Panc1 (cell line): ENCODE results near the gene CCDC85C. TPM values are rescaled to one million over a fixed set of nuclear protein-coding genes. Genes with fewer than 3 reads are reported as not detected.

Experiments used
- ATAC-seq: fragments of 200-7000 bp; cut with Tn5 transposase; 2 replicates; pipeline ENCODE4 v1.9.1; 2020; ENCODE audit warnings: mild to moderate bottlenecking, moderate library complexity
- BruUV-seq: library from RNA; stranded (reverse); fragments of 400-500 nt; replicated peaks from 2 replicates; lab custom pipeline; 2021; lab: Mats Ljungman, UMichigan
- CTCF ChIA-PET: fragments of 300-600 bp; sonication (Branson Sonifier 250); formaldehyde crosslinking; loops from one replicate; lab custom pipeline; 2022; ENCODE audit warnings: antibody characterized with exemption; lab: Charles Lee
- POLR2A ChIA-PET: fragments of 300-600 bp; sonication (Branson Sonifier 250); formaldehyde crosslinking; loops from one replicate; lab custom pipeline; 2022; ENCODE audit warnings: antibody characterized with exemption; lab: Charles Lee
- DNase-seq: peaks from one replicate; pipeline ENCODE4 v3.0.0-alpha.2; 2010; ENCODE audit warnings: low read depth, low spot score
- H3K27ac ChIP-seq: 2 replicates; pipeline ENCODE4 v1.5.1; 2011; ENCODE audit warnings: mild to moderate bottlenecking, low read length, inconsistent platforms
- H3K27me3 ChIP-seq: fragments of 200-500 bp; sonication (Bioruptor generic); 2 replicates; pipeline ENCODE4 v1.6.0; 2014; ENCODE audit warnings: low read length, inconsistent platforms; ENCODE audit not compliant: control insufficient read depth, insufficient read depth
- H3K36me3 ChIP-seq: fragments of 200-500 bp; sonication (Bioruptor generic); 2 replicates; pipeline ENCODE4 v1.5.1; 2014; ENCODE audit warnings: inconsistent platforms, mild to moderate bottlenecking, low read length, moderate library complexity; ENCODE audit not compliant: control insufficient read depth, insufficient read depth
- H3K4me1 ChIP-seq: 2 replicates; pipeline ENCODE4 v1.5.1; 2011; ENCODE audit warnings: inconsistent platforms, mild to moderate bottlenecking, low read length, moderate library complexity; ENCODE audit not compliant: control insufficient read depth, insufficient read depth
- H3K4me3 ChIP-seq, 2 experiments: 2 replicates each; pipeline ENCODE4 v1.5.1; 2011 to 2012; ENCODE audit warnings: low read depth in 2 of 2, low read length in 2 of 2, mild to moderate bottlenecking in 2 of 2, inconsistent platforms in 1 of 2, moderate library complexity in 1 of 2
- H3K9me3 ChIP-seq: fragments of 200-500 bp; sonication (Bioruptor generic); 2 replicates; pipeline ENCODE4 v1.5.1; 2014; ENCODE audit warnings: low read depth, mild to moderate bottlenecking, inconsistent platforms, low read length, moderate library complexity; ENCODE audit not compliant: control insufficient read depth, insufficient read depth
- POLR2AphosphoS5 ChIP-seq: IDR thresholded peaks from 2 replicates; pipeline ENCODE4 v1.6.1; 2012; ENCODE audit warnings: mild to moderate bottlenecking, low read depth, low read length, moderate library complexity
- SIN3A ChIP-seq: IDR thresholded peaks from 2 replicates; pipeline ENCODE4 v1.6.1; 2012; ENCODE audit warnings: low read depth, mild to moderate bottlenecking, low read length, moderate library complexity, borderline replicate concordance; ENCODE audit not compliant: insufficient read depth
- TCF7L2 ChIP-seq: IDR thresholded peaks from 2 replicates; pipeline ENCODE4 v1.6.1; 2011; ENCODE audit warnings: mild to moderate bottlenecking, low read depth, low read length, inconsistent platforms
- in situ Hi-C: cut with HindIII; loops from 2 replicates; pipeline ENCODE4 v1.10.0; 2016; ENCODE audit warnings: low sequenced_read_pairs, low pct_unique_long_range_greater_than_20kb
- intact Hi-C: fragments of 100-400 bp; cut with micrococcal nuclease; formaldehyde crosslinking; loops from one replicate; pipeline ENCODE4 v1.10.0; 2022; ENCODE audit not compliant: unreplicated experiment
- total RNA-seq: library from RNA; stranded (reverse); gene quantifications from one replicate; pipeline ENCODE4 v1.2.1, GENCODE V29; 2021; ENCODE audit not compliant: unreplicated experiment
- TF ChIP-seq, protein P1 (sequence below), 2 experiments: IDR thresholded peaks; 2 replicates each; pipeline ENCODE4 v1.6.1; 2011 to 2012; ENCODE audit warnings: low read depth in 2 of 2, control low read depth in 1 of 2, low read length in 1 of 2, mild to moderate bottlenecking in 1 of 2, moderate library complexity in 1 of 2; ENCODE audit not compliant: insufficient read depth in 1 of 2
- TF ChIP-seq, protein P2 (sequence below): fragments of 450-650 bp; IDR thresholded peaks from 2 replicates; pipeline ENCODE4 v1.5.1; 2017; ENCODE audit warnings: mild to moderate bottlenecking

The CCDC85C gene
- total RNA-seq, 1 experiment from 2014 or later = 96.6 TPM

DNA sequence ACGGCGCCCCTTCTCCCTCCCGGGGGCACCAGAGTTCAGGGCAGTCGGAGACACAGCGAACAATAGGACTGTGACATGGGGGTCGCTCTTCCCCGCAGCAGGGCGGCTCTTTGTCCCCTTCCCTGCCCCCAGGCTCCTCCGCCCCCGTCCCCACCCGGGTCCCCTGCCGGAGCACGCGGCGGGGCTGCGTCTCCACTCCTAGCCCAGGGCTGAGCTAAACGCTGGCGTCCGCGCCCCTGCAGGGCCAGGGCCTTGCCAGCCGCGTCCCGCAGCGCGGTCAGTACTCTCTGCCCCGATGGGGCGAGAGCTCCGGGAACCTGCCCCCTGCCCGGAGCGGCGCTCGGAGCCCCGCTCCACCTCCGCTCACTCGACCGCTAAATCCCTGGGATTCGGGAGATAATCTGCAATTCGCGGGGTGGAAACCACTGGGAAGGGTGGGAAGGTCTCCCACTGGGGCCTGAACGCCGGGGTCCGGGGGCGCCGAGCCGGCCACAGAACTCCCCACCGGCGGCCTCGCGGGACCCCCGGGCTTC, 825 bp upstream of the CCDC85C start:
- BruUV-seq = no TSS peak
- DNase-seq = no peak
- peak; percentile 48 for ATAC-seq
- in situ Hi-C loops (no loop called here), intact Hi-C loops (loop anchor here (5.0 kb wide), 1 partner anchor 38 kb away; no protein-coding TSS in a partner anchor)
- ChIA-PET POLR2A (interaction anchor here (0.5 kb wide), 1 partner anchor 701 kb away, joined by 3 read pairs; no protein-coding TSS in a partner anchor), CTCF (no interaction called here)
- Histone ChIP-seq H3K27me3 (no peaks in the 10 kb centered on the region), H3K4me3 (peak overlapping the region; percentile 73 to 74), H3K27ac (peak overlapping the region; percentile 80), H3K9me3 (no peaks in the 10 kb centered on the region), H3K36me3 (peaks cover 2% of the 10 kb centered on the region; the same call in 1 of the 2 replicates), H3K4me1 (peaks cover 20% of the 10 kb centered on the region)
- TF ChIP-seq, protein P1, sequence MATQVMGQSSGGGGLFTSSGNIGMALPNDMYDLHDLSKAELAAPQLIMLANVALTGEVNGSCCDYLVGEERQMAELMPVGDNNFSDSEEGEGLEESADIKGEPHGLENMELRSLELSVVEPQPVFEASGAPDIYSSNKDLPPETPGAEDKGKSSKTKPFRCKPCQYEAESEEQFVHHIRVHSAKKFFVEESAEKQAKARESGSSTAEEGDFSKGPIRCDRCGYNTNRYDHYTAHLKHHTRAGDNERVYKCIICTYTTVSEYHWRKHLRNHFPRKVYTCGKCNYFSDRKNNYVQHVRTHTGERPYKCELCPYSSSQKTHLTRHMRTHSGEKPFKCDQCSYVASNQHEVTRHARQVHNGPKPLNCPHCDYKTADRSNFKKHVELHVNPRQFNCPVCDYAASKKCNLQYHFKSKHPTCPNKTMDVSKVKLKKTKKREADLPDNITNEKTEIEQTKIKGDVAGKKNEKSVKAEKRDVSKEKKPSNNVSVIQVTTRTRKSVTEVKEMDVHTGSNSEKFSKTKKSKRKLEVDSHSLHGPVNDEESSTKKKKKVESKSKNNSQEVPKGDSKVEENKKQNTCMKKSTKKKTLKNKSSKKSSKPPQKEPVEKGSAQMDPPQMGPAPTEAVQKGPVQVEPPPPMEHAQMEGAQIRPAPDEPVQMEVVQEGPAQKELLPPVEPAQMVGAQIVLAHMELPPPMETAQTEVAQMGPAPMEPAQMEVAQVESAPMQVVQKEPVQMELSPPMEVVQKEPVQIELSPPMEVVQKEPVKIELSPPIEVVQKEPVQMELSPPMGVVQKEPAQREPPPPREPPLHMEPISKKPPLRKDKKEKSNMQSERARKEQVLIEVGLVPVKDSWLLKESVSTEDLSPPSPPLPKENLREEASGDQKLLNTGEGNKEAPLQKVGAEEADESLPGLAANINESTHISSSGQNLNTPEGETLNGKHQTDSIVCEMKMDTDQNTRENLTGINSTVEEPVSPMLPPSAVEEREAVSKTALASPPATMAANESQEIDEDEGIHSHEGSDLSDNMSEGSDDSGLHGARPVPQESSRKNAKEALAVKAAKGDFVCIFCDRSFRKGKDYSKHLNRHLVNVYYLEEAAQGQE (IDR thresholded peaks at IDR 0.05; ENCODE audit: insufficient read depth in 1 of 2, low read depth in 2 of 2, low read length in 1 of 2) = no peak
- no peak for TF ChIP-seq TCF7L2
- TF ChIP-seq POLR2AphosphoS5 = no peak
- TF ChIP-seq SIN3A = no peak
- TF ChIP-seq, protein P2, sequence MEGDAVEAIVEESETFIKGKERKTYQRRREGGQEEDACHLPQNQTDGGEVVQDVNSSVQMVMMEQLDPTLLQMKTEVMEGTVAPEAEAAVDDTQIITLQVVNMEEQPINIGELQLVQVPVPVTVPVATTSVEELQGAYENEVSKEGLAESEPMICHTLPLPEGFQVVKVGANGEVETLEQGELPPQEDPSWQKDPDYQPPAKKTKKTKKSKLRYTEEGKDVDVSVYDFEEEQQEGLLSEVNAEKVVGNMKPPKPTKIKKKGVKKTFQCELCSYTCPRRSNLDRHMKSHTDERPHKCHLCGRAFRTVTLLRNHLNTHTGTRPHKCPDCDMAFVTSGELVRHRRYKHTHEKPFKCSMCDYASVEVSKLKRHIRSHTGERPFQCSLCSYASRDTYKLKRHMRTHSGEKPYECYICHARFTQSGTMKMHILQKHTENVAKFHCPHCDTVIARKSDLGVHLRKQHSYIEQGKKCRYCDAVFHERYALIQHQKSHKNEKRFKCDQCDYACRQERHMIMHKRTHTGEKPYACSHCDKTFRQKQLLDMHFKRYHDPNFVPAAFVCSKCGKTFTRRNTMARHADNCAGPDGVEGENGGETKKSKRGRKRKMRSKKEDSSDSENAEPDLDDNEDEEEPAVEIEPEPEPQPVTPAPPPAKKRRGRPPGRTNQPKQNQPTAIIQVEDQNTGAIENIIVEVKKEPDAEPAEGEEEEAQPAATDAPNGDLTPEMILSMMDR = no peak

DNA sequence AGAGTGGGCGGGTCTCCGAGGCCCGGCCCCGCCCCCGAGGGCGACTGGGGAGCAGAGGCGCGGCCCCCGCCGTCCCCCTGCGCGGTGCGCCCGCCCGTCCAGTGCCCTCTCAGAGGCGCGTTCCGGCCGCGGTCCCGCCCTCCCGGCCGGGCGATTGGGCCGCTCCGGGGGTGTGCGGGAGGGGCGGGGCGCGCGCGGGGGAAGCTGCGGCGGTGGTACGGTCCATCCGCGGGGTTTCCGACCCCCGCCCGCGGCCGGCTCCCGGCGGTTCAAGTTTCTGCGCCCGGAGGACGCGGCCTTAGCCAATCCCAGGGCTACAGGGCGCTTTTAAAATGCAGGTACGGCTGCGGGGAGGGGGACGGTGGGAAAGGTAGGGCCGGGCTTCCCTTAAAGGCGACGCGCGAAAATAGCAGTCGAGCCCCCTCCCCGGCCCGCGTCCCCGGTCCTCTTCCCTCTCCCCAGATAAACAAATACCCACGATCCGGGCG, 315 bp upstream of the CCDC85C start:
- TF ChIP-seq, protein P2 = no peak
- TF ChIP-seq TCF7L2 = no peak
- TF ChIP-seq POLR2AphosphoS5 = no peak
- no peak for TF ChIP-seq SIN3A
- TF ChIP-seq, protein P1 (IDR thresholded peaks at IDR 0.05; ENCODE audit: insufficient read depth in 1 of 2, low read depth in 2 of 2, low read length in 1 of 2) = no peak
- Histone ChIP-seq H3K36me3 (peaks cover 2% of the 10 kb centered on the region; the same call in 1 of the 2 replicates), H3K9me3 (no peaks in the 10 kb centered on the region), H3K27ac (peak overlapping the region; percentile 80), H3K4me3 (peak overlapping the region; percentile 73 to 74), H3K27me3 (no peaks in the 10 kb centered on the region), H3K4me1 (peaks cover 25% of the 10 kb centered on the region)
- in situ Hi-C loops (no loop called here), intact Hi-C loops (loop anchor here (5.0 kb wide), 1 partner anchor 37 kb away; no protein-coding TSS in a partner anchor)
- ATAC-seq (peak; percentile 91), DNase-seq (no peak)
- ChIA-PET POLR2A (interaction anchor here (0.5 kb wide), 1 partner anchor 24 kb away, joined by 3 read pairs; no protein-coding TSS in a partner anchor), CTCF (interaction anchor here (1.2 kb wide), 1 partner anchor 40 kb away, joined by 4 read pairs; no protein-coding TSS in a partner anchor)
- no TSS peak for BruUV-seq
